ENCODE results near the gene ZNF574.
"Not testable (repeated sequence)": the region's sequence is repeated elsewhere in the genome, so short reads cannot be mapped to it uniquely, and the experiment has no call there.

ZNF574 gene

GRCh38 chr19:42097461-42097860 is 21.5 kb downstream of the ZNF574 start:
- H3K79me2 ChIP-seq: no peaks in the 10 kb centered on the region
- H2AFZ ChIP-seq: no peak overlapping the region
- no peaks in the 10 kb centered on the region for H3K36me3 ChIP-seq (ENCODE audit: control insufficient read depth, insufficient read depth, low read length)
- H3K9ac ChIP-seq: no peak overlapping the region
- TF ChIP-seq, protein P1, sequence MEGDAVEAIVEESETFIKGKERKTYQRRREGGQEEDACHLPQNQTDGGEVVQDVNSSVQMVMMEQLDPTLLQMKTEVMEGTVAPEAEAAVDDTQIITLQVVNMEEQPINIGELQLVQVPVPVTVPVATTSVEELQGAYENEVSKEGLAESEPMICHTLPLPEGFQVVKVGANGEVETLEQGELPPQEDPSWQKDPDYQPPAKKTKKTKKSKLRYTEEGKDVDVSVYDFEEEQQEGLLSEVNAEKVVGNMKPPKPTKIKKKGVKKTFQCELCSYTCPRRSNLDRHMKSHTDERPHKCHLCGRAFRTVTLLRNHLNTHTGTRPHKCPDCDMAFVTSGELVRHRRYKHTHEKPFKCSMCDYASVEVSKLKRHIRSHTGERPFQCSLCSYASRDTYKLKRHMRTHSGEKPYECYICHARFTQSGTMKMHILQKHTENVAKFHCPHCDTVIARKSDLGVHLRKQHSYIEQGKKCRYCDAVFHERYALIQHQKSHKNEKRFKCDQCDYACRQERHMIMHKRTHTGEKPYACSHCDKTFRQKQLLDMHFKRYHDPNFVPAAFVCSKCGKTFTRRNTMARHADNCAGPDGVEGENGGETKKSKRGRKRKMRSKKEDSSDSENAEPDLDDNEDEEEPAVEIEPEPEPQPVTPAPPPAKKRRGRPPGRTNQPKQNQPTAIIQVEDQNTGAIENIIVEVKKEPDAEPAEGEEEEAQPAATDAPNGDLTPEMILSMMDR (IDR thresholded peaks at IDR 0.05): no peak
- no peaks in the 10 kb centered on the region for H3K9me3 ChIP-seq (ENCODE audit: control insufficient read depth, low read length)
- no peak overlapping the region for H3K27ac ChIP-seq
- H3K4me3 ChIP-seq (ENCODE audit: low read depth, low read length): no peak overlapping the region
- H3K4me1 ChIP-seq: no peaks in the 10 kb centered on the region
- no peaks in the 10 kb centered on the region for H3K27me3 ChIP-seq (ENCODE audit: control insufficient read depth, insufficient read depth, low read length)
- H3K4me2 ChIP-seq (ENCODE audit: low read length): no peak overlapping the region

- Histone ChIP-seq H3K4me2 (ENCODE audit: low read length) (no peak overlapping the region), H3K27ac (no peak overlapping the region), H3K4me1 (no peaks in the 10 kb centered on the region), H3K79me2 (no peaks in the 10 kb centered on the region), H3K9ac (no peak overlapping the region), H3K9me3 (ENCODE audit: control insufficient read depth, low read length) (no peaks in the 10 kb centered on the region), H3K36me3 (ENCODE audit: control insufficient read depth, insufficient read depth, low read length) (no peaks in the 10 kb centered on the region), H3K4me3 (ENCODE audit: low read depth, low read length) (no peak overlapping the region), H2AFZ (no peak overlapping the region), H3K27me3 (ENCODE audit: control insufficient read depth, insufficient read depth, low read length) (no peaks in the 10 kb centered on the region)
- TF ChIP-seq, protein P1 (IDR thresholded peaks at IDR 0.05): no peak
Observed at GRCh38 chr19:42098781-42099180, 22.8 kb downstream of the ZNF574 start.

GRCh38 chr19:42099336-42099925 is 23.5 kb downstream of the ZNF574 start:
- H3K4me3 ChIP-seq (ENCODE audit: low read depth, low read length): no peak overlapping the region

GRCh38 chr19:42100241-42100640 is 24.3 kb downstream of the ZNF574 start:
- not testable (repeated sequence) for H3K9me3 ChIP-seq (ENCODE audit: control insufficient read depth, low read length); H3K4me2 ChIP-seq (ENCODE audit: low read length); H3K27ac ChIP-seq; H3K4me3 ChIP-seq (ENCODE audit: low read depth, low read length); H3K27me3 ChIP-seq (ENCODE audit: control insufficient read depth, insufficient read depth, low read length); H3K79me2 ChIP-seq; H2AFZ ChIP-seq; H3K4me1 ChIP-seq; H3K36me3 ChIP-seq (ENCODE audit: control insufficient read depth, insufficient read depth, low read length); H3K9ac ChIP-seq

More at GRCh38 chr19:42099336-42099925, 23.5 kb downstream of the ZNF574 start:
- Histone ChIP-seq H3K9ac (no peak overlapping the region), H3K79me2 (no peaks in the 10 kb centered on the region), H3K36me3 (ENCODE audit: control insufficient read depth, insufficient read depth, low read length) (no peaks in the 10 kb centered on the region), H3K9me3 (ENCODE audit: control insufficient read depth, low read length) (no peaks in the 10 kb centered on the region), H3K27ac (no peak overlapping the region), H3K4me2 (ENCODE audit: low read length) (no peak overlapping the region), H3K27me3 (ENCODE audit: control insufficient read depth, insufficient read depth, low read length) (no peaks in the 10 kb centered on the region), H3K4me1 (no peaks in the 10 kb centered on the region), H2AFZ (no peak overlapping the region)
- TF ChIP-seq, protein P1 (IDR thresholded peaks at IDR 0.05): no peak

- no peaks in the 10 kb centered on the region for H3K4me1 ChIP-seq
- TF ChIP-seq, protein P1 (IDR thresholded peaks at IDR 0.05): no peak
- no peaks in the 10 kb centered on the region for H3K27me3 ChIP-seq (ENCODE audit: control insufficient read depth, insufficient read depth, low read length)
- no peak overlapping the region for H3K27ac ChIP-seq
- H3K4me3 ChIP-seq (ENCODE audit: low read depth, low read length): no peak overlapping the region
- no peaks in the 10 kb centered on the region for H3K36me3 ChIP-seq (ENCODE audit: control insufficient read depth, insufficient read depth, low read length)
- no peak overlapping the region for H2AFZ ChIP-seq
- no peaks in the 10 kb centered on the region for H3K9me3 ChIP-seq (ENCODE audit: control insufficient read depth, low read length)
- H3K79me2 ChIP-seq: no peaks in the 10 kb centered on the region
- no peak overlapping the region for H3K4me2 ChIP-seq (ENCODE audit: low read length)
- no peak overlapping the region for H3K9ac ChIP-seq
Observed at GRCh38 chr19:42102877-42103276, 26.9 kb downstream of the ZNF574 start.

Data from parathyroid adenoma (tissue), 2 donors.